Activated naive CD4-positive, alpha-beta T cell (primary cell): Measurements from ENCODE around the gene GRIN3B.
"Not testable (repeated sequence)": the region's sequence is repeated elsewhere in the genome, so short reads cannot be mapped to it uniquely, and the experiment has no call there.

ENCODE experiments used
- DNase-seq, 4 experiments: peaks; one replicate each; lab custom pipeline; 2025; lab: John Stamatoyannopoulos, UW

The GRIN3B gene, protein sequence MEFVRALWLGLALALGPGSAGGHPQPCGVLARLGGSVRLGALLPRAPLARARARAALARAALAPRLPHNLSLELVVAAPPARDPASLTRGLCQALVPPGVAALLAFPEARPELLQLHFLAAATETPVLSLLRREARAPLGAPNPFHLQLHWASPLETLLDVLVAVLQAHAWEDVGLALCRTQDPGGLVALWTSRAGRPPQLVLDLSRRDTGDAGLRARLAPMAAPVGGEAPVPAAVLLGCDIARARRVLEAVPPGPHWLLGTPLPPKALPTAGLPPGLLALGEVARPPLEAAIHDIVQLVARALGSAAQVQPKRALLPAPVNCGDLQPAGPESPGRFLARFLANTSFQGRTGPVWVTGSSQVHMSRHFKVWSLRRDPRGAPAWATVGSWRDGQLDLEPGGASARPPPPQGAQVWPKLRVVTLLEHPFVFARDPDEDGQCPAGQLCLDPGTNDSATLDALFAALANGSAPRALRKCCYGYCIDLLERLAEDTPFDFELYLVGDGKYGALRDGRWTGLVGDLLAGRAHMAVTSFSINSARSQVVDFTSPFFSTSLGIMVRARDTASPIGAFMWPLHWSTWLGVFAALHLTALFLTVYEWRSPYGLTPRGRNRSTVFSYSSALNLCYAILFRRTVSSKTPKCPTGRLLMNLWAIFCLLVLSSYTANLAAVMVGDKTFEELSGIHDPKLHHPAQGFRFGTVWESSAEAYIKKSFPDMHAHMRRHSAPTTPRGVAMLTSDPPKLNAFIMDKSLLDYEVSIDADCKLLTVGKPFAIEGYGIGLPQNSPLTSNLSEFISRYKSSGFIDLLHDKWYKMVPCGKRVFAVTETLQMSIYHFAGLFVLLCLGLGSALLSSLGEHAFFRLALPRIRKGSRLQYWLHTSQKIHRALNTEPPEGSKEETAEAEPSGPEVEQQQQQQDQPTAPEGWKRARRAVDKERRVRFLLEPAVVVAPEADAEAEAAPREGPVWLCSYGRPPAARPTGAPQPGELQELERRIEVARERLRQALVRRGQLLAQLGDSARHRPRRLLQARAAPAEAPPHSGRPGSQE

GRCh38 chr19:1000095-1000494, at the start of gene GRIN3B:
TSS of gene GRIN3B (plus strand) at chr19:1000419. CDS start at chr19:1000438, 19 bp downstream.
- DNase-seq: peak; percentile 20 to 59 (median 29)

DNA sequence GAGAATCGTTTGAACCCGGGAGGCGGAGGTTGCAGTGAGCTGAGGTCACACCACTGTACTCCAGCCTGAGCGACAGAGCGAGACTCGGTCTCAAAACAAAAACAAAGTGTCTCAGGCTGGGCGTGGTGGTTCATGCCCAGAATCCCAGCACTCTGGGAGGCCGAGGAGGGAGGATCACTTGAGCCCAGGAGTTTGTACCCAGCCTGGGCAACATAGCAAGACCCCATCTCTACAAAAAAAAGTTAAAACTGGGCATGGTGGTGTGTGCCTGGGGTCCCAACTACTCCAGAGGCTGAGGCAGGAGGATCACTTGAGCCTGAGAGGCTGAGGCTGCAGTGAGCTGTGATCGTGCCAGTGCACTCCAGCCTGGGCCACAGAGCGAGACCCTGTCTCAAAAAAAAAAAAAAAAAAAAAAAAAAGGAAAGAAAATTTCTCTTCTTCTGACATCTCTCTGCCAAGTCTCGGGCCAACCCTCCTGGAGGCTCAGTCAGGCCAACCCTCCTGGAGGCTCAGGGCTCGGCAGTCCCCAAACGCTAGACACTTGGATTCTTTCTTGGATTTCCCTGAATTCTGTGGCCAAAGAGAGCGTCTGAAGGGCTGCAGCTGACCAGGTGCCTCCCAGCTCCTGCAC, 48.1 kb upstream of the GRIN3B start:
- no peak for DNase-seq

DNA sequence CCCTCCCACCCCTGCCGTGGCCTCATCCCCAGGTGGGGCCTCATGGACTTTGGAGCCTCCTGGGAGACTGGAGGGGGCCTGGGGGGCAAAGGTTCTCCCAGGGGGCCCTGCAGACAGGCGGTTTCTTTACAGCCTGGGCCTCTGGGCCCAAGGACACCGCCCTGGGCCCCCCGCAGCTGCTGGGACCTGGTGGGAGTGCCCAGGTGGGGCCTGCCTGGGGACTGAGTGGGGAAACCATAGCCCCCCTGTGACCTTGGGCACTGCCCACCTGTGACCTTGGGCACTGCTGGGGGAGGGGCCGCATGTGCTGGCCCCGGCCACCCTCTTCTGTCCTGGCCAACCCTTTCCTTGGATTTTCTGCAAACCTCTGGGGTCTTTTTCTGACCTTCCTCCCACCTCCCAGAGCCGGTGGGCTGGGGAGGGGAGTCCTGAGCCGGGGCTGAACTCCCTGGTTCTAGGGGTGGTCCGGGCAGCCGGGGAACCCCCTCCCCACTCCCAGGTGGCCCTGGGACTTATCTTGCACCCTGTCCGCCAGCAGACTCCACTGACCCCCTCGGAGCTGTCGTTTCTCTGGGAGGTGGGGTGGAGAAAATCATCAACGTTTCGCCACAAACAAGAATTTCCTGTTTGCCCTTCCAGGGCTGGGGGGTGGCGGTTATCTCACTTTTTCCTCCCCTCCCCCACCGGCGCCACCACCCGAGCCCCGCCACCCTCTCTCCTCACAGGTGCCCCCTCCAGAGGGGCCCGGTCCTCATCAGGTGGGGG, 47.4 kb upstream of the GRIN3B start:
- no peak for DNase-seq

- no peak for DNase-seq
These were observed 46.6 kb upstream of the GRIN3B start for GRCh38 chr19:953445-954271.

DNA sequence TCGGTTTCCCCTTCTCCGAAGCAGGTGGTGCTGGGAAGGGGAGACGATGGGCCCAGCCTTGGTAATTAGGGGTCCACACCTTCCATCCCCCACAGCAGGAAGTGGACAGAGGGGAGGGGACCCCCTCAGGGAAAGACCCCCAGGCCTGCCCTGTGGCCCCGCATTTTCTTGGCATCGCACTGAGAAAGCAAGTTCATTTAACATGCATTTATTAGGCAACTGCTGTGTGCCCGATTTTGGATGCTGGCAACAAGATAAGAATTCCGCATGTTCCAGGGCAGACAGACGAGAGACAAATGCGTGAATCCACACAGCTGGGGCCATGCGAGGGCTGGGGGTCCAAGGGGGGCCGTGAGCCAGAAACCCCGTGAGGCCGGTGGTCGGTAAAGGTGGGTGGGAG, 45.9 kb upstream of the GRIN3B start:
- DNase-seq: no peak

- no peak for DNase-seq
These were observed 45.3 kb upstream of the GRIN3B start for GRCh38 chr19:954672-955494.

DNA sequence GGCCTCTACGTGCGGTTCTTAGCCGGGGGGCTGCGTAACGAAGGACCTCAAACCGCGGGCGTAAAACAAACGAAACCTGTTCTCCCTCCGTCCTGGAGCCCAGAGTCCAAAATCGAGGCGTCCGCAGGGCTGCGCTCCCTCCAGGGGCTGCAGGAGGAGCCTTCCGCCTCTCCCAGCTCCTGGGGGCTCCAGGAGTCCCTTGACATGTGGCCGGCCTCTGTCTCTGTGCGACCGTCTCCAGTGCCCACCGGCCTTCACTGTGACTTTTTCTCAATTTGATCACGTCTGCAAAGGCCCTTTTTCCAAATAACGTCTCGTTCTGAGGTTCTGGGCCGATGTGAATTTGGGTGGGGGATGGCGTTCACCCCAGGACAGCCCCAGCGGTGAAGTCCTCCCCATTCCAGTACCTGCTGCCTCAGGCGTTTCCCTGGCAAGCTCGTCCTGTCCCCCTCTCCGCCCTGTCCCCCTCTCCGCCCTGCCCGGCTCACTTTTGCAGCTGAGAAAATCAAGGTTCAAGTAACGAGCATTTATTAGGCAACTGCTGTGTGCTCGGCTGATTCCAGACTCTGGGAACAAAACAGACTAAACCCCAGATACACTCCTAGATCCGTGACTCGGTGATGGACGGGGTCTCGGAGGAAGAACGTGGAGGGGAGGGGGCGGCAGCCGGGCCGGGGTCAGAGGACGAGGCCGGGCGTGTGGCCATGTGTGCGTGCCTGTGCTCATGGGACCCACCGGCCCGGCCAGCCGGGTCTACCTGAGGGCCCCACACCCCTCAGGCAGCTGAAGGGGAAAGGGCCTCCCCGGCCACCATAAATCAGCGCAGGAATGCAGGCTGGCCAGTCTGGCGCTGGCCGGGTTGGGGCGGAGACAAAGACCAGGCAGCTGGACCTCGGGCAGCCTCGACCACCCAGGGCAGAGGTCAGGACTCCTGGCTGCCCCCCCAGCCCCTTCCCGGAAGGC, 44.1 kb upstream of the GRIN3B start:
- DNase-seq: no peak

- DNase-seq: no peak
These were observed 43.3 kb upstream of the GRIN3B start for GRCh38 chr19:956766-957440.

DNA sequence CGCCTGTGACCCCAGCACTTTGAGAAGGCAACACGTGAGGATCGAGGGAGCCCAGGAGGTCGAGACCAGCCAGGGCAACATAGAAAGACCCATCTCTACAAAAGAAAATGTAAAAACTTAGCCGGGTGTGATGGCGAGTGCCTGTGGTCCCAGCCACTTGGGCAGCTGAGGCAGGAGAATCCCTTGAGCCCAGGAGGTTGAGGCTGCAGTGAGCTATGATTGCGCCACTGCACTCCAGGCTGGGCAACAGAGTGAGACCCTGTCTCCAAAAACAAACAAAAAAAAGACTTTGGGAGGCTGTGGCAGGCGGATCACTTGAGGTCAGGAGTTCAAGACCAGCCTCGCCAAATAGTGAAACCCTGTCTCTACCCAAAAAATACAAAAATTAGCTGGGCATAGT, 42.6 kb upstream of the GRIN3B start:
- DNase-seq: not testable (repeated sequence)

DNA sequence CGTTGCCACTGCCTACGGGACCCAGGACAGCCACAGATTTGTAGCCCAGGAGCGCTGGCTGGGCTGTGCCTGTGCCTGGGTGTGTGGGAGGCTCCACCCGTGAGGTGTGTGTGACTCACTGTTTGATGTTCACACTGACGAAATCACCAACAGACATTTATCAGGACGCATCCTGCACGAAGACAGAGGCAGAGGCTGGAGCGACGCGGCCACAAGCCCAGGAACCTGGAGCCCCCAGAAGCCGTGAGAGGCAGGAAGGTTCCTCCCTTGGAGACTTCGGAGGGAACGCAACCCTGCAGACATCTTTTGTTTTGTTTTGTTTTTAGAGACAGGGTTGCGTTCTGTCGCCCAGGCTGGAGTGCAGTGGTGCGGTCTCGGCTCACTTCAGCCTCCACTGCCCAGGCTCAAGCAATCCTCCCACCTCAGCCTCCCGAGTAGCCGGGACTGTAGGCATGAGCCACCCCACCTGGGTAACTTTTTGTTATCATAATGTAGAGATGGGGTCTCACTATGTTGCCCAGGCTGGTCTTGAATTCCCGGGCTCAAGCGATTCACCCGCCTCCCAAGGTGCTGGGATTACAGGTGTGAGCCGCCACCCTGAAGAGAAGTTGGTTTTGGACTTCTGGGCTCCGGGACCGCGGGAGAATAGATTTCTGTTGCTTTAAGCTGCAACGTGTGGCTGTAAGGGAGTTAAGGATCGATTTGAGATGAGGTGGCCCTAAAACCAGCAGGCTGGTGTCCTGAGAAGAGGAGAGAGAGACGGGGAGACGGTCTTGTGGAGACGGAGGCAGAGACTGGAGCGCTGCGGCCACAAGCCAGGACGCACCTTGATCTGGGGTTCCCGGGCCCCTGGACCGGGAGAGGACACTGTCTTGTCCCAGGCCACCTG, 41.0 kb upstream of the GRIN3B start:
- DNase-seq: no peak

- DNase-seq: no peak
These were observed 40.2 kb upstream of the GRIN3B start for GRCh38 chr19:960020-960419.

- DNase-seq: no peak
These were observed 39.6 kb upstream of the GRIN3B start for GRCh38 chr19:960601-960938.

DNA sequence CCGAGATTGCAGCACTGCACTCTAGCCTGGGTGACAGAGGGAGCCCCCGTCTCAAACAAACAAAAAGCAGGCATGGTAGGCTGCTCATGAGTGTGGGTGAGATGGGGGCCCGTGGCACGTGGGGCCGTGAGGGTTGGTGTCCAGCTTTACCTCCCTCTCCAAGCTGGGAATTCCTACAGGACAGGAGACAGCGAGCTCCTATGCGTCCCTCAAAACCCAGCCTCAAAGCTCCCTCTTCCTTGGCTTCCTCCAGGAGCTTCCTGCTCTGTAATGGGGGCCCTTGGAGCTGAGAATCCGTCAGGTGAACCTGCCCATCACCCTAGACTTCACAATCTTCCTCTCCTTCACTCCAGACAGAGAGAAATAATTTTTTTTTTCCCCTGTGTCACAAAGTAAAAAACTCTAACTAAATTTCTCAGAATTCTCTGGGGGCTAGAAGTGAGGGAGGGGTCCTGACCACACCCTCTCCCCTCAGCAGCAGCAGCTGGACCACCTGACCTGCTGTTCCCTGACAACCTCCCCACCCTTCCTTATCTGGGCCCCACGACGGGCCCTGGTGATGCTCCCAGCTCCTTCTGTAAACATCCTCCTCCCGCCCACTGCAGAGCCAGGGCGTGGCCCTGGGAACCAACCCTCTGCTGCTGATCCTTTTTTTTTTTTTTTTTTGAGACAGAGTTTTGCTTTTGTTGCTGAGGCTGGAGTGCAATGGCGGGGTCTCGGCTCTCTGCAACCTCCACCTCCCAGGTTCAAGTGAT, 38.2 kb upstream of the GRIN3B start:
- DNase-seq: no peak

GRCh38 chr19:962683-963400, 37.4 kb upstream of the GRIN3B start:
- no peak for DNase-seq

DNA sequence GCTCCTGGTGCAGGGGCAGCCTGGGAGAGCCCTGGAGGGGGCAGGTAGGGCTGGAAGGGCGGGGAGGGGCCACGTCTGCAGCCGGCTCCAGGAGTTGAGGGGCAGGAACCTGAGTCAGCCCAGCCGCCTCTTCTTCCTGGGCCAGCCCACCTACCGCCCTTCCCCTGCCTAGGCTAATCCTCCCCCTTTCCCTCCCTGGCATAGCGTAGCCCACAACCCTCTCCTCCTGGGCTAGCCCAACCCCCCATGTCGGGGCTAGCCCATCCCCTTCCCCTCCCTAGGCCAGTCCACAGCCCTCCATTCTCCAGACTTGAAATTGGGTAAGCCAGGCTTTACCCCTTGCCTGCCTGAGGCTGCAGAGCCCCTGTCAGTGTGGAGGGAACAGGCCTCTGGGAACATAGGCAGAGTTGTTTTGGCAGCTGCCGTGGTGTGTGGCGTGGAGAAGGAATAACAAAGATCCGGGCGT, 36.7 kb upstream of the GRIN3B start:
- no peak for DNase-seq
